Medulla oblongata (tissue), 1 donor: Measurements from ENCODE around the gene KRT86.
"Not testable (repeated sequence)": the region's sequence is repeated elsewhere in the genome, so short reads cannot be mapped to it uniquely, and the experiment has no call there.

Source experiments
- DNase-seq: peaks from one replicate; pipeline ENCODE4 v3.0.0-alpha.2; 2015; ENCODE audit errors: extremely low spot score

Gene KRT86

GRCh38 chr12:52251367-52252051, 22.9 kb upstream of the KRT86 start:
- no peak for DNase-seq

DNA sequence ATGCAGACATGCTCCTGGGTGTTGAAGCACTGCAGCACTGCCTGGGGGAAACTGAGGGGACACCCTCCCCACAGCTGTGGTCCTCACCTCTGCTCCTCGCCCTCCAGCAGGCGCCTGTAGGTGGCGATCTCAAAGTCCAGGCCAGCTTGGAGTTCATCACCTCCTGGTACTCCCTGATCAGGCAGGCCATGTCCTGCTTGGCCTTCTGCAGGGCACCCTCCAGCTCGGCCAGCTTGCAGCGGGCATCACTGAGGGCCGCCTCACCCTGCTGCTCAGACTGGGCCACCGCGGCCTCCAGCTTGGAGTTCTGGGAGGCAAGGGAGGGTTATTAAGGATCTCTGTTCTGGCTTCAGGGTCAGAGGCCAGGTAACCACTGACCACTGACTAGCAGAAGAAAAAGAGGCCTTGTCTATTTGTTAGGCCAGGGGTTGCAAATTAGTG, 22.2 kb upstream of the KRT86 start:
- DNase-seq, result not testable (repeated sequence)

- no peak for DNase-seq
Observed at GRCh38 chr12:52252728-52253343, 21.6 kb upstream of the KRT86 start.

DNA sequence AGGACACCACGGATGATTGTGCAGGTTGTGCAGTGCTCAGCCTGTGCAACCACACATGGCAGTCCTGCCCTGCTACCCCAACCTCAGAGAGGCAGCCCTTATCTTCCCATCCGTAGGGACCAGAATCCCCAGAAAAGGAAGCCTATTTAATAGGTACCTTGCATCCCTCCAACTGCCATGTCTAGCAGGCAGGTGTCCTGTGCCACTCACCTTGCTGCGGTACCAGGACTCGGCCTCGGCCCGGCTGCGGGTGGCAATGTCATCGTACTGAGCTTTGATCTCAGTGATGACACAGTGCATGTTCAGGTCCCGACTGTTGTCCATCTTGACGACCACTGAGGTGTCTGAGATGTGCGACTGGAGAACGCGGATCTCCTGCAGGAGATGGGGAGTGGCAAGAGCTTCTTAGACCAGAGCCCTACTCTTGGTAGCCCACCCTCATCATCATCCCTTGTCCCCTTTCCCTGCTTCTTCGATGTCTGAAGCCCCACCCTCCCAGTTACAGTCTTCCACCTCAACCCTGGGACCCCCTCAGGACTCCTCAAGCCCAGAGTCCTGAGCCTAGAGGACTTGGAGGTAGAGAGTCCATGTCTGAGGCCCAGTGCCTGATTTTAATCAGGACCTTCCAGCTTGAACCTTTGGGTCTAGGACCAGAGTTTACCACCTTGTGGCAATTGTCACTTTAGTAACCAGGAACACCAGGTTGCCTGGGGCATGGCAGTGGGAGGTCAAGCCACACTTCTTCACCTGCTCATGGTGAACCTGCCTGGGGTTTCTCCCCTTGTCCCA, 20.9 kb upstream of the KRT86 start:
- DNase-seq, result no peak

GRCh38 chr12:52254180-52254964, 20.1 kb upstream of the KRT86 start:
- no peak for DNase-seq

DNA sequence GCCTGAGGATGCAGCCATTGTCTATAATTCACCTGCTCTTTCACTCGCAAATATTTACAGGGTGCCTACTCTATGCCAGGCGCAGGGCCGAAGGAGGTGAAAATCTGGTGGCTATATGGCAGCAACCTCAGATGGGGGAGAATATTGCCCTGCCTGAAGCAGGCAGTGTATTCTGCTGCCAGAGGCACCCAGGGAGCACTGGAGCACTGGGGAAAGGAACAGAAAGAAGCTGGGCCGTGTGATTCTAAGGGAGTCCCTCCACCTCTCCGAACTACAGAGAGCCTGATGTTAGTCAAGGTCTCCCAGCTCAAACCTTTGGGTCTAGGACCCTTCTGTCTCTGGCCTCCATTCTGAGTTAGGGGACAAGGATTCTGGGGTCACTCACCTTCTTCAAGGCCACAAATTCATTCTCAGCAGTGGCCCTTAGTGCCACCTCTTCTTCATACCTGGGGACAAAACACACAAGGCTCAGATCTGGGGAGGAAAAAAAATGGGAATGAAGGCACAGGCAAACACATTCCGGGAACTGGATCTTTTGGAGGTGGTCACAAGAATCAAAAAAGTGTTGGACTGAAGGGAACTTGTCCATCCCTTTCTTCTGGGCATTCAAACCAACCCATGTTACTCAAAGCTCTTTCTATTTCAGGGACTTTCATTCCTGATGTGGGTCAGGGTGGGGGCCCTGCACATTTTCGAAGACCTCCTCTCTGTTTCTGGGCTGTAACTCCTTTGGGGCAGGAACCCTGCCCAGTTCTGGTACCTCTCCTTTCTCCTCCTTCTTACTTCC, 19.3 kb upstream of the KRT86 start:
- no peak for DNase-seq

DNA sequence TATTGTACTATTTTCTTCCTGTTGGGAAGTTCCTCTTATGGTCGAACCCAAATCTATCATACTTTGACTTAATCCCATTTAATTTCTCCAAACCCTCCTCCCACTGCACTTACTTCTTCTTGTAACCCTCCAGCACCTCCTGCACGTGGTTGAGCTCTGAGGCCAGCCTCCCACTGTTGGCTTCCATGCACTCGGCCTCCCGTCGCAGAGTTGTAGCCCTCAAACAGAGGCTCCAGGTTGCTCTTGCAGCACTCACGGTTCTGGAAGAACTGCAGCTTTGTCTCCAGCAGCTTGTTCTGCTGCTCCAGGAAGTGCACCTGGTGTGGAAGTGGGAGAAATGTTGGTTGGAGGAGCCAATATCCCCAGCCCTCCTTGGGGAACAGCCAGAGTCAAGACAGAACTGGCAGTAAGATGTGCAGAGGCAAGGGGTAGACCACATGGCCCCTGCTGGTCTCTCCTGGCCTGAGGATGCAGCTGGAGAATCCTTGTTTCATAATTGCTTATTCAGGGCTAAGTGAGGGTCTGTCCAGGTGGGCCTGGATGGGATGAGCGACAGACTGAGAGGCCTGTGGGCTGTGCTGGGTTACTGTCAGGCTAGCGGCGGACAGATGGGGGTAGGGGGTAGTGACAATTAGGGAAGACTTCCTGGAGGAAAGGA, 18.4 kb upstream of the KRT86 start:
- no peak for DNase-seq

DNA sequence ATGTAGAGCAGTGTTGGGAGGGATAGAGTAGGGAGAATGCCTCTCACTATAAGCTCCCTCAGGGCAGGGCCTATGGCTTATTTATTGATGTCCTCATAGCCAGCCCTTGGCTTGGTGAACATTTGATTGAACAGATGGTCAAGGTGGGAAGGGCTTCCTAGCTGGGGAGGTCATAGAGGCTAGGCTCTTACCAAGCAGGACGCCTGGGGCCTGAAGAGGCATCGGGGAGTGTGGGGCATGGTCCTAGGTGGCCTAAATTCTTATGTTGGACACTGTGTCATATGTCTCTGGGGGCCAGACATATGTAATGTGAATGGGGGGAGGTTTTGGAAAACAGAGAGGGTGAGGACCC, 17.9 kb upstream of the KRT86 start:
- no peak for DNase-seq

GRCh38 chr12:52257074-52257551, 17.3 kb upstream of the KRT86 start:
- no peak for DNase-seq

DNA sequence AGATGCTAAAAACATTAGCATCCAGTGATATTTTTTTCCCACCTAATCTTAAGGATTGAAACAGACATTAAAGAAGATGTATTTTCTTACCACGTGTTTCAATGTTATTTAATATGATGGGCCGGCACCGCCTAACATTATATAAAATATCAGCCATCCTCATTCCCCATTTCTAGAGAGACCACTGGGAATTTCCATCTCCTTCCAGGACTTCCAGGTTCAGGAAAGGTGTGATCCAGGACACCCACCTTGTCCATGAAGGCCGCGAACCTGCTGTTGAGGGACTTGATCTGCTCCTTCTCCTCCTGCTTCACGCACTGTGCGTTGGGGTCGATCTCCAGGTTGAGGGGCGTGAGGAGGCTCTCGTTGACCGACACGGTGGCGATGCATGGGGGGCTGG, 16.5 kb upstream of the KRT86 start:
- DNase-seq, result not testable (repeated sequence)

GRCh38 chr12:52258335-52258901, 16.0 kb upstream of the KRT86 start:
- DNase-seq, result no peak

- peak; percentile 36 for DNase-seq
Observed at GRCh38 chr12:52259657-52260243, 14.7 kb upstream of the KRT86 start.

DNA sequence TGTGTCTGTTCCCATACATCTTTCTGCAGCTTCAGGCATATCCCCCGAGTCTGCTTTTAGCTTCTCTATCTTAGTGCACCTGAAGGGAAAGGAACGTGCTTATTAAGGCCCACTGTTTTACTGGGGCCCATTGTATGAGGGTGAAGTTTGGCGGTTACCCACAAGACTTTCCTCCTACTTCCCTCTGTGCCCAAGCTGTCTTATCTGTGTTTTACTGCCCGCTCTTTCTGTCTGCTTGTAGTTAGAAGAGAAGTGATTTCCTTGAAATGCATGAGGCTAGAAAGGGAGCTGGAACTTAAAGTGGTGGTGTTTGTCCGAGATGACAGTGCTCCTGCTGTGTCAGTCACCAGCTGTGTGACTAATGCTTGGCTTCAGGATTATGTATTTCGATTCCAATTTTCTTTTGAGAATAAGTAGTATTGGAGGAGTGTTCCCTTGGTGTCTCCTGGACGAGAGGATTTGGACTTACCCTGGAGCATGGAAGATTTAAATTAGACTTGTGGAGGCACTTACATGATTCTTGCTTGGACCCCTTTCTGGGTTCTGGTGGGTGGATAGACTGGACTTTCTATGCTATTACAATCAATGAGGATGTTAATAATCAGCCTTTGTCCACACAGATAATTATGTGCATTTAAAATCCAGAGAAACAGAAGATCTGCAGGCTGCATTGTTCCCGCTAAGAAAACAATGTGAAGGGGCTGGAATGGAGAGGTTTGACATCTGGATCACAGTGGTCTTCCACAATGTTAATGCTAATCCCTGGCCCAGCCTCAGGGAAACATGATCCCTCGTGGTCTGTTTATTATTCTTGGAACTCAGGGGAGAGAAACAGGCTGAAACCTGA, 13.9 kb upstream of the KRT86 start:
- DNase-seq, result peak; percentile 66

GRCh38 chr12:52261208-52261484, 13.3 kb upstream of the KRT86 start:
- no peak for DNase-seq

DNA sequence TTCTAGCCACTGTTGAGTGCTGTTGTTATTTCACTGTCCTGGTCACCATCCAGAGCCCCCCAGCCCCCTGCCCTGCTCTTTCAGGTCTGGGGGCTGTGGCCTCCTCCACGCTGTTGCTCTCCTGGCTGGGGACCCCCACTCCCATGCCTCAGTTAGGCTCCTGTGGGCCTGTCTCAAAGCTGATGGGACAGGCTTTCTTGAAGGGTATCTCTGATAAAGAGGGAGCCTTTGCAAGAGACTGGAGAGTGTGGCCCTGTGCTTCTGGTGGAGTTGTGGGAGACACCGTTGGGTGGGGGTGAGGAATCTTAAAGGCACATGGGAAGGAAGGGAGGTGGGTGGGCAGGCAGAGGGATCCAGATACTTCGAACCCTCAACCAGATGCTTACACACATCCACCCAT, 12.2 kb upstream of the KRT86 start:
- DNase-seq, result no peak

GRCh38 chr12:52263761-52264434, 10.5 kb upstream of the KRT86 start:
- no peak for DNase-seq

GRCh38 chr12:52264435-52264825, 10.0 kb upstream of the KRT86 start:
- DNase-seq, result peak; percentile 75

DNA sequence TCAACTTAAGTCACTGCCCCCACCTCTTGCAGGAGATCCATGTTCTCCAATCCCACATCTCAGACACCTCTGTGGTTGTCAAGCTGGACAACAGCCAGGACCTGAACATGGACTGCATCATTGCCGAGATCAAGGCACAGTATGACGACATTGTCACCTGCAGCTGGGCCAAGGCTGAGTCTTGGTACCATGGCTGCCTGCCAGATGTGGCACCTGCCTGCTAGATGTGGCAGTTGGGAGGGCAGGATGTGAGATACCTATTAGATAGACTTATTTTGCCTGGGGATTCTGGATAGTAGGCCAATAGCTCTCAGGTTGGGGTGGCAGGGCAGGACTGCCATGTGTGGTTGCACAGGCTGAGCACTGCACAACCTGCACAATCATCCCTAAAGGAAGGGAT, 7.9 kb upstream of the KRT86 start:
- DNase-seq, result no peak

- DNase-seq, result no peak
Observed at GRCh38 chr12:52267266-52267665, 7.2 kb upstream of the KRT86 start.
